Diencephalon (tissue), 1 donor: ENCODE data around the gene ISL2. TPM values are rescaled to one million over a fixed set of nuclear protein-coding genes. Genes with fewer than 3 reads are reported as not detected.

Experiments
- total RNA-seq: library from RNA; depleted of rRNA; stranded (reverse); fragments of >200 nt; gene quantifications from one replicate; pipeline ENCODE4 v1.2.3, GENCODE V29; 2014

The ISL2 gene
- not detected for total RNA-seq

GRCh38 chr15:76336254-76337058 is at the start of gene ISL2:
Gene ISL2 (plus strand): TSS chr15:76336773. CDS start chr15:76336884, 111 bp downstream.

GRCh38 chr15:76311100-76311953 is 25.2 kb upstream of the ISL2 start, which contains the start of gene ETFA:
Gene ETFA (minus strand): TSS chr15:76311469. CDS start chr15:76311388, 81 bp downstream.

Other genes starting within 250 kb of the ISL2 start
- gene ETFA, start 25.3 kb upstream of the ISL2 start, total RNA-seq = 87.0 TPM